CD4-positive, CD25-positive, alpha-beta regulatory T cell (primary cell): ENCODE measurements around the gene GCKR. TPM values are rescaled to one million over a fixed set of nuclear protein-coding genes. Genes with fewer than 3 reads are reported as not detected.
"Not testable (repeated sequence)": the region's sequence is repeated elsewhere in the genome, so short reads cannot be mapped to it uniquely, and the experiment has no call there.

ENCODE experiments used
- ATAC-seq, 2 donors: fragments of 150-1000 bp; cut with Tn5 transposase; one replicate each; pipeline ENCODE4 v1.10.0; 2021; ENCODE audit warnings: low read depth in 2 of 2, moderate number of reproducible peaks in 2 of 2, moderate library complexity in 1 of 2
- DNase-seq, 3 donors: peaks; one replicate each; pipeline versions ENCODE4 v3.0.0 to v3.0.0-alpha.2; 2012 to 2022; ENCODE audit warnings: mixed read lengths in 1 of 3
- H3K27ac ChIP-seq: one replicate; pipeline ENCODE4 v1.7.0; 2013; ENCODE audit warnings: mild to moderate bottlenecking, low read length; ENCODE audit not compliant: insufficient read depth, poor library complexity, severe bottlenecking
- H3K27me3 ChIP-seq: one replicate; pipeline ENCODE4 v1.7.0; 2013; ENCODE audit warnings: low read length; ENCODE audit not compliant: control insufficient read depth, insufficient read depth
- H3K36me3 ChIP-seq: one replicate; pipeline ENCODE4 v1.7.0; 2013; ENCODE audit warnings: mild to moderate bottlenecking, low read length, moderate library complexity; ENCODE audit not compliant: control insufficient read depth, insufficient read depth
- H3K4me1 ChIP-seq: 2 replicates; pipeline ENCODE4 v1.7.0; 2013; ENCODE audit warnings: mild to moderate bottlenecking, low read length; ENCODE audit not compliant: insufficient read depth, control insufficient read depth, poor library complexity, severe bottlenecking
- H3K4me3 ChIP-seq: one replicate; pipeline ENCODE4 v1.7.0; 2013; ENCODE audit warnings: low read depth, mild to moderate bottlenecking, low read length, moderate library complexity
- H3K9me3 ChIP-seq, 2 experiments: 1 replicate in 1 of 2; 2 replicates in 1 of 2; pipeline ENCODE4 v1.7.0; 2013; ENCODE audit warnings: low read length in 2 of 2, mild to moderate bottlenecking in 1 of 2, moderate library complexity in 1 of 2; ENCODE audit not compliant: control insufficient read depth in 2 of 2
- H3K27ac Mint-ChIP-seq, 3 donors: one replicate each; pipeline ENCODE4 v1.8.0; 2020 to 2022; ENCODE audit warnings: mild to moderate bottlenecking in 3 of 3, mixed read lengths in 3 of 3, moderate library complexity in 2 of 3
- H3K27me3 Mint-ChIP-seq: one replicate; pipeline ENCODE4 v1.8.0; 2022; ENCODE audit warnings: mild to moderate bottlenecking, mixed read lengths
- H3K36me3 Mint-ChIP-seq: one replicate; pipeline ENCODE4 v1.8.0; 2020; ENCODE audit warnings: mixed read lengths
- H3K4me1 Mint-ChIP-seq, 4 donors: one replicate each; pipeline ENCODE4 v1.8.0; 2020 to 2022; ENCODE audit warnings: mixed read lengths in 4 of 4, mild to moderate bottlenecking in 1 of 4
- H3K4me3 Mint-ChIP-seq, 4 donors: one replicate each; pipeline ENCODE4 v1.8.0; 2020 to 2022; ENCODE audit warnings: mild to moderate bottlenecking in 4 of 4, mixed read lengths in 4 of 4, moderate library complexity in 3 of 4
- H3K9me3 Mint-ChIP-seq, 7 donors: one replicate each; pipeline ENCODE4 v1.8.0; 2020 to 2022; ENCODE audit warnings: mixed read lengths in 7 of 7, mild to moderate bottlenecking in 3 of 7, moderate library complexity in 2 of 7
- polyA plus RNA-seq, 4 donors: library from polyadenylated mRNA; unstranded; fragments of 300-500 nt; fragmentation: Illumina TruSeq; gene quantifications; one replicate each; pipeline ENCODE4 v1.2.3, GENCODE V29; 2021
- total RNA-seq: library from RNA; stranded (reverse); gene quantifications from one replicate; pipeline ENCODE4 v1.2.3, GENCODE V29; 2022

GCKR gene
- total and polyA plus RNA-seq, 5 donors from 2014 or later = not detected

DNA sequence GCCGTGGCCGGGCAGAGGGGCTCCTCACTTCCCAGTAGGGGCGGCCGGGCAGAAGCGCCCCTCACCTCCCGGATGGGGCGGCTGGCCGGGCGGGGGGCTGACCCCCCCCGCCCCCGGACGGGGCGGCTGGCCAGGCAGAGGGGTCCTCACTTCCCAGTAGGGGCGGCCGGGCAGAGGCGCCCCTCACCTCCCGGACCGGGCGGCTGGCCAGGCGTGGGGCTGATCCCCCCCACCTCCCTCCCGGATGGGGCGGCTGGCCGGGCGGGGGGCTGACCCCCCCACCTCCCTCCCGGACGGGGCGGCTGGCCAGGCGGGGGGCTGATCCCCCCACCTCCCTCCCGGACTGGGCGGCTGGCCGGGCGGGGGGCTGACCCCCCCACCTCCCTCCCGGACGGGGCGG, 43.0 kb downstream of the GCKR start:
- not testable (repeated sequence) for H3K27ac ChIP-seq, H3K4me3 ChIP-seq, H3K36me3 ChIP-seq, ATAC-seq, H3K27me3 ChIP-seq, H3K27me3 Mint-ChIP-seq, H3K9me3 Mint-ChIP-seq, DNase-seq, H3K4me3 Mint-ChIP-seq, H3K27ac Mint-ChIP-seq, H3K36me3 Mint-ChIP-seq, H3K4me1 Mint-ChIP-seq, H3K4me1 ChIP-seq, H3K9me3 ChIP-seq

- peaks cover 4% of the 10 kb centered on the region for H3K36me3 Mint-ChIP-seq
- Histone ChIP-seq H3K27me3 (no peaks in the 10 kb centered on the region), H3K36me3 (no peaks in the 10 kb centered on the region), H3K27ac (no peak overlapping the region), H3K9me3 (no peaks in the 10 kb centered on the region), H3K4me3 (no peak overlapping the region), H3K4me1 (no peaks in the 10 kb centered on the region)
- H3K4me1 Mint-ChIP-seq = no peaks in the 10 kb centered on the region
- no peak for ATAC-seq
- no peak overlapping the region for H3K4me3 Mint-ChIP-seq
- H3K27me3 Mint-ChIP-seq = peaks cover 6% of the 10 kb centered on the region
- no peak for DNase-seq
- no peak overlapping the region for H3K27ac Mint-ChIP-seq
- peaks cover 0 to 2% (median 0%) of the 10 kb centered on the region in 7 donors for H3K9me3 Mint-ChIP-seq
Measured at GRCh38 chr2:27544143-27544821, 47.6 kb downstream of the GCKR start.

DNA sequence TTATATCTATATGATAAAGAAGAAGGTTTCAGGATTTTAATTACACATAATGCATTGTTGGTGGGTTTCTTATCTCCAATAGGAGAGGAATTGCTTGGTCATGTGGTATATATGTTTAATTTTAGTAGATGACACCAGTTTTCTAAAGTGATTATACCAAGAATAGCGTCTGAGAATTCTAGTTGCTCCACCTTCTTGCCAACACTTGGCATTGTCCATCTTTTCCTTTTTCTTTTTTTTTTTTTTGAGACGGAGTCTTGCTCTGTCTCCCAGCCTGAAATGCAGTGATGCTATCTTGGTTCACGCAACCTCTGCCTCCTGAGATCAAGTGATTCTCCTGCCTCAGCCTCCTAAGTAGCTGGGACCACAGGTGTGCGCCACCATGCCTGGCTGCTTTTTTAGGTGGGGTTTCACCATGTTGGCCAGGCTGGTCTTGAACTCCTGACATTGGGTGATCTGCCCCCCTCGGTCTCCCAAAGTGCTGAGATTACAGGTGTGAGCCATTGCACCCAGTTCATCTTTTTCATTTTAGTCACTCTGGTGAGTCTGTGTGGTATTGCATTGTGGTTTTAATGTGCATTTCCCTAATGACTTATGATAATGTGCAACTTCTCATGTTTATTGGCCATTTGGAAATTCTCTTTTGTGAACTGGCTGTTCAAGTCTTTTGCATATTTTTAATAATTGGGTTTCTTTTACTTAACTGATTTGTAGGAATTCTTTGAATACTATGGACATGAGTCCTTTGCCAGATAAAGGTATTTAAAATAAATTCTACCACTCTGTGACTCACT, 48.9 kb downstream of the GCKR start:
- ATAC-seq (no peak), DNase-seq (no peak)
- H3K36me3 ChIP-seq = no peaks in the 10 kb centered on the region
- Mint-ChIP-seq H3K4me3 (no peak overlapping the region), H3K4me1 (no peaks in the 10 kb centered on the region), H3K27me3 (peaks cover 6% of the 10 kb centered on the region), H3K36me3 (peaks cover 4% of the 10 kb centered on the region), H3K27ac (no peak overlapping the region), H3K9me3 (peaks cover 0 to 2% (median 0%) of the 10 kb centered on the region in 7 donors)
- H3K27ac ChIP-seq = no peak overlapping the region
- H3K27me3 ChIP-seq = no peaks in the 10 kb centered on the region
- no peak overlapping the region for H3K4me3 ChIP-seq
- no peaks in the 10 kb centered on the region for H3K9me3 ChIP-seq
- no peaks in the 10 kb centered on the region for H3K4me1 ChIP-seq

DNA sequence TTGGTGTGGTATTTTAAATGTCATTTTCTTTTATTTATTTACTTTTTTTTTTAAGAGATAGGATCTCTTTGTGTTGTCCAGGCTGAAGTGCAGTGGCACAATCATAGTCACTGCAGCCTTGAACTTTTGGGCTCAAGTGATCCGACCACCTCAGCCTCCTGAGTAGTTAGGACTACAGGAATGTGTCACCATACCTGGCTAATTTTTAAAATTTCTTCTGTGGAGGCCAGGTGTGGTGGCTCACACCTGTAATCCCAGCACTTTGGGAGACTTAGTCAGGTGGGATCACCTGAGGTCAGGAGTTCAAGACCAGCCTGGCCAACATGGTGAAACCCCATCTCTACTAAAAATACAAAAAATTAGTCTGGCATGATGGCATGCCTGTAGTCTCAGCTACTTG, 52.7 kb downstream of the GCKR start:
- peaks cover 4% of the 10 kb centered on the region for H3K36me3 Mint-ChIP-seq
- ATAC-seq = no peak
- DNase-seq = no peak
- peaks cover 0 to 2% (median 0%) of the 10 kb centered on the region in 7 donors for H3K9me3 Mint-ChIP-seq
- Histone ChIP-seq H3K9me3 (no peaks in the 10 kb centered on the region), H3K36me3 (no peaks in the 10 kb centered on the region), H3K27ac (no peak overlapping the region), H3K4me1 (no peaks in the 10 kb centered on the region), H3K27me3 (peaks cover 7% of the 10 kb centered on the region), H3K4me3 (no peak overlapping the region)
- no peak overlapping the region for H3K27ac Mint-ChIP-seq
- H3K27me3 Mint-ChIP-seq = peaks cover 29% of the 10 kb centered on the region
- no peak overlapping the region for H3K4me3 Mint-ChIP-seq
- H3K4me1 Mint-ChIP-seq = no peaks in the 10 kb centered on the region

- H3K9me3 ChIP-seq = no peaks in the 10 kb centered on the region
- no peak overlapping the region for H3K27ac Mint-ChIP-seq
- no peaks in the 10 kb centered on the region for H3K36me3 Mint-ChIP-seq
- peaks cover 7% of the 10 kb centered on the region for H3K27me3 ChIP-seq
- DNase-seq (no peak), ATAC-seq (no peak)
- no peaks in the 10 kb centered on the region for H3K4me1 Mint-ChIP-seq
- no peaks in the 10 kb centered on the region for H3K4me1 ChIP-seq
- H3K36me3 ChIP-seq = no peaks in the 10 kb centered on the region
- H3K27me3 Mint-ChIP-seq = peaks cover 35% of the 10 kb centered on the region
- H3K9me3 Mint-ChIP-seq = peaks cover 0 to 1% (median 0%) of the 10 kb centered on the region in 7 donors
- no peak overlapping the region for H3K4me3 Mint-ChIP-seq
- no peak overlapping the region for H3K27ac ChIP-seq
- no peak overlapping the region for H3K4me3 ChIP-seq
Measured at GRCh38 chr2:27551514-27551913, 54.9 kb downstream of the GCKR start.

DNA sequence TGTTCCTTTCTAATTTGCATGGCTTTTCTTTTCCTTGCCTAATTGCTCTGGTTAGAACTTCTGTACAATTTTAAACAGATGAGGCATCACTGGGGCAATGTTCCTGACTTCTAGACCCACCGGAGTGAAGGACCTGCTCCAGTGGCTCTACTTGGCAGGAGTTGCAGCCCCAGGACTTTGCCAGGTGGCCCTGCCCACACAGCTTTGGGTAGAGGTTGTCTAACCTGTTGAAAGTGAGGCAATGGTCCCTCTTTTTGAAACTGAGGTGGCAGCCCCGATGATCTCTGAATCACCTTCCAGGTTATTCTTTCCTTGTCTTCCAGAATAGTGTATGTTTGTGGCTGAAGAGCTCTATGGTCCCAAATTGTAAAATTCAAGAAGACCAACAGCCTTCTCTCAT, 56.3 kb downstream of the GCKR start:
- DNase-seq (no peak), ATAC-seq (no peak)
- peaks cover 7% of the 10 kb centered on the region for H3K27me3 ChIP-seq
- H3K4me3 Mint-ChIP-seq = no peak overlapping the region
- no peaks in the 10 kb centered on the region for H3K9me3 ChIP-seq
- no peaks in the 10 kb centered on the region for H3K4me1 ChIP-seq
- peaks cover 35% of the 10 kb centered on the region for H3K27me3 Mint-ChIP-seq
- H3K27ac ChIP-seq = no peak overlapping the region
- H3K36me3 Mint-ChIP-seq = no peaks in the 10 kb centered on the region
- H3K36me3 ChIP-seq = no peaks in the 10 kb centered on the region
- H3K4me3 ChIP-seq = no peak overlapping the region
- no peak overlapping the region for H3K27ac Mint-ChIP-seq
- H3K4me1 Mint-ChIP-seq = no peaks in the 10 kb centered on the region
- no peaks in the 10 kb centered on the region for H3K9me3 Mint-ChIP-seq

DNA sequence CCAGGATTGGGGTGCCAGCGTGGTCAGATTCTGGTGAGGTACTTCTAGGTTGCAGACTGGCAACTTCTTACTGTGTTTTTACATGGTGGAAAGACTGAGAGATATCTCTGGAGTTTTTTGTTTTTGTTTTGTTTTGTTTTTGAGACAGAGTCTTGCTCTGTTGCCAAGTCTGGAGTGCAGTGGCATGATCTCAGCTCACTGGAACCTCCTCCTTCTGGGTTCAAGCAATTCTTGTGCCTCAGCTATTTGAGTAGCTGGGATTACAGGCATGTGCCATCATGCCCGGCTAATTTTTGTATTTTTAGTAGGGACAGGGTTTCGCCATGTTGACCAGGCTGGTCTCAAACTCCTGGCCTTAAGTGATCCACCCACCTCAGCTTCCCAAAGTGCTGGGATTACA, 57.8 kb downstream of the GCKR start:
- H3K9me3 ChIP-seq, H3K4me3 Mint-ChIP-seq, H3K27ac Mint-ChIP-seq, H3K4me3 ChIP-seq, H3K27ac ChIP-seq, H3K36me3 Mint-ChIP-seq, H3K36me3 ChIP-seq, ATAC-seq, H3K4me1 ChIP-seq, H3K9me3 Mint-ChIP-seq, H3K27me3 ChIP-seq, H3K4me1 Mint-ChIP-seq, DNase-seq: not testable (repeated sequence)
- peaks cover 39% of the 10 kb centered on the region for H3K27me3 Mint-ChIP-seq

DNA sequence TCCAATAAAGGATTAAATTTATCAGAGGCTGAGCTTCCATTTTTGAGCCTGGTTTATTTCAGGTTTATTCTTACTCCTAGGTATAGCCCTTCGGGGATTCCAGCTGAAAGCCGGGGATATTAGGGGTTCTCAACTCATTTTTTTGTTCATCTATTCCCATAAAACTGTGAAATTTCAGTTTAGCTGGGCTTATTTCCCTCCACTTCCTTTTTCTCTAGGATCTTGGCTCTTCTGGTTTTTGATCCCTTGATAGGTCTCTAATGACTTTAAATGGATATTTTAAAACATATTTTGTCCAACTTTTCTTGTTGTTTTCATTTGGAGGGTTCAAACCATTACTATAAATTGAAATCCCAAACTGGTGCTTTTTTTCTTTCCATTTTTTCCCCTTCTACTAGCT, 62.6 kb downstream of the GCKR start:
- H3K9me3 Mint-ChIP-seq = peaks cover 0 to 3% (median 0%) of the 10 kb centered on the region in 7 donors
- no peak for ATAC-seq
- H3K4me3 ChIP-seq = no peak overlapping the region
- no peak for DNase-seq
- H3K4me1 ChIP-seq = no peaks in the 10 kb centered on the region
- H3K4me1 Mint-ChIP-seq = peaks cover 0 to 6% (median 0%) of the 10 kb centered on the region in 4 donors
- peaks cover 31% of the 10 kb centered on the region for H3K27me3 Mint-ChIP-seq
- no peaks in the 10 kb centered on the region for H3K36me3 ChIP-seq
- no peaks in the 10 kb centered on the region for H3K27me3 ChIP-seq
- no peak overlapping the region for H3K27ac Mint-ChIP-seq
- no peak overlapping the region for H3K4me3 Mint-ChIP-seq
- H3K9me3 ChIP-seq = no peaks in the 10 kb centered on the region
- no peaks in the 10 kb centered on the region for H3K36me3 Mint-ChIP-seq
- no peak overlapping the region for H3K27ac ChIP-seq
